DMS114 treated with DMSO at 0.1 percent for 48 hours (cell line): ENCODE results near the gene PCCA.
"Not testable (repeated sequence)": the region's sequence is repeated elsewhere in the genome, so short reads cannot be mapped to it uniquely, and the experiment has no call there.

Source experiments
- DNase-seq: peaks from one replicate; lab custom pipeline; 2025; ENCODE audit not compliant: unreplicated experiment; lab: John Stamatoyannopoulos, UW

Gene PCCA

DNA sequence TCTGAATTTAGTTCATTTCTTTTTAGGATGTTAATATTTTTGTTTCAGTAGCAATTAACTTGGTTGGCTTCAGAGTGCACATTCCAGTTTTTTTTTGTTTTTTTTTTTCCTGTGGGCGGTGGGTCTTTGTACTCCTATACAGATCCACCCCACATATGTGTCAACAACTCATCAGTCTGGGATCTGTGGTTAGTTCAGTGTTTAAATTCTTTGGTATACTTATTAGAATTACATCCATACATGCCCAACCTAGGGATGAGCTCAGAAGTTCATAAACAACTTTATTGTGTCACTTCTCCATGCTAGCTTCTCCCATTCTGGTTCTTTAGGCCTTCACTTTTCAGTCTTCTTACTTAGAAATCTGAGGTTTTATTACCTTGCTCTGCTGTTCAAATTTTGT is 50.9 kb downstream of the PCCA start:
- no peak for DNase-seq

GRCh38 chr13:100140441-100140840 is 51.5 kb downstream of the PCCA start:
- DNase-seq: no peak

- DNase-seq: not testable (repeated sequence)
These were observed 52.6 kb downstream of the PCCA start for GRCh38 chr13:100141461-100141961.

GRCh38 chr13:100146534-100146933 is 57.6 kb downstream of the PCCA start:
- DNase-seq: no peak

DNA sequence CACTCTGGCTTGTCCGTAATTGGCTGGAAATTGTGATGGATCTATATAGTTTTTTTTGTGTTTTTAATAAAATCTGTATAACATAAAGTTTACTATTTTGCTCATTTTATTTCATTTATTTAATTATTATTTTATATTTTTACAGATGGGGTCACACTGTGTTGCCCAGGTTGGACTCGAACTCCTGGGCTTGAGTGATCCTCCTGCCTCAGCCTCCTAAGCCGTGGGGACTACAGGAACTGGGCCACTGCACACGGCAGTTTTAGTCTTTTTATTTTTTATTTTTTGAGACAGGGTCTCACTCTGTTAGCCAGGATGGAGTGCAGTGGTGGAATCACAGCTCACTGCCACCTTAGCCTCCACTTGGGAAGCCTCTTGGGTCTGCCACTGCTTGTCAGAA is 58.9 kb downstream of the PCCA start:
- DNase-seq: no peak

GRCh38 chr13:100148422-100148821 is 59.5 kb downstream of the PCCA start:
- DNase-seq: no peak

DNA sequence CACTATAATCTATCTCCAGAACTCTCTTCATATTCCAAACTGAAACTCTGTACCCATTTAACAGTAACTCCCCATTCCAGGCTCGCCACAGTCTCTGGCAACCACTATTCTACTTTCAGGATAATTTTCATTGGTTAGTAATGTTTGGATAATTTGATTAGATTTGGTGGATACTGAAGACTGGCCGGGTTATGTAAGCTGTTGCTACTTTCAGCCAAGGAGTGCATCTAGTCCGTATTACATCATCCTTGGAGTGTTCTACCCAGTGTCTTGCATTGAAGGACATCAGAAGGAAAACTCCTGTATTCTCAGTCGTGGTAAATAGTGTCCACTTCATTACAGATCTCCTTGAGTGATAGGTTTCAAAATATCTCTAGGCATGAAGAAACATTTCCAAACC is 60.5 kb downstream of the PCCA start:
- DNase-seq: no peak

DNA sequence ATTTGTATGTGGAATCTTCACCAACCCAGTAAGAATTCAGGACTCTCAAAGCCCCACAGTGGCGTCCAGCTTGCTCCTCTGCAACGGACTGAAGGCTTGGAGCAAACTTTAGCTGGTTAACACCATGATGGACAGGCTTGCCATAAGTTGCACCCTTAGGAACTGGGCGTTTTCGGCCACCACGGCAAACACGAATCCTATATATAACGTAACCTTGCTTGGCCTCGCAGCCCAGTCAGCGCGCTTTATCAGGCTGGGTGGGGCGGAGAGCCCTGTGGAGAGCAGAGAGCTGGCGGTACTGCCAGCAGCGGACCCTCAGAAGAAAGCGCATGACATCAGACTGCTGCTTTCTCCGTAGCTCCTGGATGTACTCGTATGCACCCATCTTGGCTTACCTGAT is 61.8 kb downstream of the PCCA start:
- DNase-seq: not testable (repeated sequence)

- no peak for DNase-seq
These were observed 66.0 kb downstream of the PCCA start for GRCh38 chr13:100154842-100155416.

GRCh38 chr13:100156788-100157187 is 67.9 kb downstream of the PCCA start:
- no peak for DNase-seq

DNA sequence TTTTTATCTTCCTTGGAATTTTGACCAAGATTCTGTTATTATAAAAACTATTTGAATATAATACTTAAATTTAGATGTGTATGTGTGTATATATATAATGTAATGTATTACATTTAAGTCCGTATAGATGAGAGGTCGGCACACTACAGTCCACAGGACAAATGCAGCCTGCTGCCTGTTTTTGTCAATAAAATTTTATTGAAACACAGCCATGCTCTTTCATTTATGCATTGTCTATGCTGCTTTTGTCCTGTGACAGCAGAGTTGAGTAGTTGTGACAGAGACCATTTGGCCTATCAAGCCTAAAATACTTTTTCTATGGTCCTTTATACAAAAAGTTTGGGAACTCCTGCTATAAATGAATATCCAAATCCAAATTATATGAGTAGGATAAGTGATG is 69.7 kb downstream of the PCCA start:
- DNase-seq: no peak

DNA sequence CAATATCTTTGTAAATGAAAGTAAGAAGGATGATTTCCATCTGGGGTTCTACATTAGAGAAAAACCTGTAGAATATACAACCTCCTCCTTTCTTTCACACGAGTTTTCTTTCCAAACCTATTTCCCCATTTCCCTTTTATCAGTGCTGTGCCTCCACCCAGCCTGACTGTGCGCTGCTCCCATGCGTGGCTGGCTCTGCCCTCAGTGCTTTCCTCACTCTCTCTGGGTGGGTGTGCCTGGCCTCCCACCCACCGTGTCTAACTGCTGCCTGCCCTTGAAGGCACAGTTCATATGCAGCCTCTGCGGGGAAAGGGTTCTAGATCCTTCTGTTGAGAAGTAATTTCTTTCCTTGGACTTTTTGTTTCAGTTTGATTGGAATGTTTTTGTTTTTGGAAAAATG is 70.7 kb downstream of the PCCA start:
- no peak for DNase-seq

DNA sequence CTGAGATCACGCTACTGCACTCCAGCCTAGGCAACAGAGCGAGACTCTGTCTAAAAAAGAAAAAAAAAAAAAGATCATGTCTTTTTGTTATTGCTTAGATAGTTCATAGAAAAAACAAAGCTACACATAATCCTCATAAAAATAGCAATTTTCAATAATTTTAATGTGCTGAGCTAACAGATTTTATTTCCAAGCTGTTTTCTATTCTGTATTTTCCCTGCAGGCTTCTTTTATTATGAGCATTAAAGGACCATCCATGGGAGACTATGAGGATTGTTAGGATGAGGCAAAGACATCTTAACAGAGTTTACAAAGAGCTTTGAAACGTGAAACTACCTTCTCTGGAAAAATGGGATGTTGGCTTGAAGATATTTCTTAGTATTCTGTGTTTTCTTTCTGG is 71.6 kb downstream of the PCCA start:
- no peak for DNase-seq

DNA sequence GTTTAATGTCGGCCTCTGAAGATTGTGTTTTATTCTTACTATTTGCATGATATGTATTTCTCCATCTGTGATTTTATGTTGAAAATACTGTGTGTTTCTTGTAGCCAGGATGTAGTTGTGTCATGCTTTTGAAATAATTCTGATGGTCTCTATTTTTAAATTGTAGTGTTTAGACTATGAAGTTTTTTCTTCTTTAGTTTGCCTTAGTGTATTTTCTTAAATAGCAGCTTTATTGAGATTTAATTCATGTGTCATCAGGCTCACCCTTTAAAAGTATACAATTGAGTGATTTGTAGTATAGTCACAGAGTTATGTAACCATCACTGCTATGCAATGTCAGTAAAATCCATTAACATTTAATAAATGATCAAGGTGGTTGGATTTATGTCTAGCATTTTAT is 74.5 kb downstream of the PCCA start:
- DNase-seq: no peak

DNA sequence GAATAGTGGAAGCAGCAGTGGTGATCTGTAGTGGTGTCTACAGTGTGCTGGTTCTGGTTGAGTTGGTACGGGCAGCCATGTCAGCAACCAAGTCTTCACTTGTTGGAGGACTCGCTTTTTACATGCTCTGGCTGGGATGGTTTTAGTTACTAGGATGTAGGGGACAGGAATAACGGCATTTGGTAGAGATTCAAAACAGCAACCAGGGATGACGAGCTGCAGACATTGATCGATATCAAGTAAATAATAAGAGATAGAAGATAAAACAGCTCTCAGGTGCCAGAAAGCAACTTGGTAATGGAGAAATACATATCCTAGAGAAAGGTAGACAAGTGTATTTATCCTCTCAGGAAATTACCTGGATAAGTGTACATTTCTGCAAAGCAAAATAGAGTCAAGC is 84.3 kb downstream of the PCCA start:
- DNase-seq: no peak

GRCh38 chr13:100174455-100174854 is 85.6 kb downstream of the PCCA start:
- DNase-seq: not testable (repeated sequence)

DNA sequence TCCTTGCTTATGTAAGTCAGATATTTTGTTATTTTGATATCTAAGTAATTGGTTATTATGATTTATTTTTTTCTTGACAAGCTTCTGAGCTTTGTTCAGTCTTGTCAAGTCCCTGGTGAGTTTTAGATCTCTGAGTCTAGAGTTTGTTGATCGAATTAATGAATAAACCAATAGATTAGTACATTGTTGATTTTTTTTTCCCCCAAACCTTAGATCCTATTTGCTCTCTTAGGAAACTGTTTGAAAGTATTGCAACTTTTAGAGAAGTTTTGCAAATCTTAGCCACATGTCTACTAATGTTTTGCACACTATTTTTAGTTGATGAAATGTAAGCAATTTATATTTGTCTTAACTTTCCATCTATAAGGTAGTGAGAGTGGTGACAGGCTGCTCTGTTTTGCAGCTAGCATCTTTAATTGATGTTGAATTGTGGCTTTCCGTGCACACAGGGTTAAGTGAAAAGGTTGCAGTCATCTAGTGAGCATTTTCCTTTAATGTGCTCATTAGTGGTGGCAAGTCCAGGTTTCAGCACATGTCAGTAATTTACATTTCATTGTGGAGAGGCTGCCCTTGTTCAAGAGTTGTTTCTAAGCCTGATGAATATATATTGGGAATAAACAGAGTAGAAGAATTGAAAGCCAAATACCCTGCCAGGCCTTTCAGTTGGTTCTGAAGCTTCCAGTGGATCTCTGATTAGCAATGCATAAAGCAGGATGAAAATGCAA is 86.3 kb downstream of the PCCA start:
- no peak for DNase-seq

- DNase-seq: no peak
These were observed 86.9 kb downstream of the PCCA start for GRCh38 chr13:100175803-100176182.

DNA sequence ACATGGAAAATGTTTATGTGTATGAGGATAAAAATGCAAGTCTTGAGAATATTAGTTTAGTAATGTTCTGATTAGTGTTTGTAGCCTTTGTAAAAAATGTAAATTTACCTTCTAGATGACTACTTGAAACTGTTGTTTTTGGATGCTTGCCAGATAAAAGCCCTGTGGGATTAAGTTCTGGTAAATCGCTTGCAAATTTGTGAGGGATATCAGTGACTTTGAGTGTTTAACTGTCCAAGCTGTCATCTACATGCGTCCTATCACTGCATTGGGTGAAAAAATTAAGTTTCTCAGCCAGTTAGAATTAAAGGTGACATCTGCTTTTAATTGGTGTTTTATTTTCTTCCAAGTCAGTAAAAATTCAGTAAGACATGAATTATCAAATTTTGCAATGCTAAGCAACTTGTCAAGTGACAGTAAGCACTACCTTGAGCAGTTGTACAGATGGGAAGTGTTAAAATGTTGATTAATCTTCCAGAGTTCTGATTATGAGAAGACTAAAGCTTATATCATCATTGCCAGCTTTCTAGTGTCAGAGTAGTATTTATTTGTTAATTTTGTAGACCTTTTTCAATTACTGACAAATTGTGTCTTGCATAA is 88.0 kb downstream of the PCCA start:
- DNase-seq: no peak

- no peak for DNase-seq
These were observed 89.4 kb downstream of the PCCA start for GRCh38 chr13:100178309-100178708.

- no peak for DNase-seq
These were observed 90.4 kb downstream of the PCCA start for GRCh38 chr13:100179276-100179675.

DNA sequence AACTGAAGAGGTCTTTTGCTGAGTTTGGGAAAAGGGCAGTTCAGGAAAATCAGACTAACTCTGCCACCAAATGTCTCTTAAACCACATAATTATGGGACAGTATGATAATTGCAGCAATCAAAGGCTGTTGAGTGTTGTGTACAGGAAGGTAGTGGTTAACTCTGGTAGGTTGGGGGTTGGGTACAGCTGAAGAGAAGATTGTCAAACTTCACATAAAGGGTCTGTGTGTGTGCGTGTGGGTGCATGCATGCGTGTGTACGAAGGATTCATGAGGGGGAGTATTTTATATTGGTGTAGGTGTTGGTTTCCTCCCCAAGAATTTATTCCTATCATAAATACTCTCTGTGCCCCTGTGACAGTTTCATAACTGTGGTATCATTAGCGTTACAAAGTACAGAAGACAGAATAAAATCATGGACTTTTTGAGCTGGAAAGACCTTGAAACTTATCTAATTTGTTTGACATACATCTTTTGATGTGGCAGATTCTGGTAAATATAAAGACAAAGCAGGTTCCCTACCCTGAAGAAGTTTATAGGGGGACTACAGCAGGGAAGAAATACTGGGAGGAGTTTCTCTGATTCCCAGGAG is 94.1 kb downstream of the PCCA start:
- DNase-seq: no peak
